IPS-11a (cell line): ENCODE data around the gene TYW1.
"Not testable (repeated sequence)": the region's sequence is repeated elsewhere in the genome, so short reads cannot be mapped to it uniquely, and the experiment has no call there.

Source experiments
- H3K4me3 ChIP-seq: one replicate; pipeline ENCODE4 v1.5.1; 2013; ENCODE audit warnings: low read depth, low read length, control low read depth

Gene TYW1

GRCh38 chr7:67045496-67045995, 48.9 kb downstream of the TYW1 start:
- no peak overlapping the region for H3K4me3 ChIP-seq

GRCh38 chr7:67046819-67047218, 50.2 kb downstream of the TYW1 start:
- not testable (repeated sequence) for H3K4me3 ChIP-seq

GRCh38 chr7:67049908-67050307, 53.3 kb downstream of the TYW1 start:
- H3K4me3 ChIP-seq, result not testable (repeated sequence)

- H3K4me3 ChIP-seq, result not testable (repeated sequence)
Observed at GRCh38 chr7:67052161-67052560, 55.5 kb downstream of the TYW1 start.

- H3K4me3 ChIP-seq, result no peak overlapping the region
Observed at GRCh38 chr7:67056683-67057082, 60.0 kb downstream of the TYW1 start.

- H3K4me3 ChIP-seq, result not testable (repeated sequence)
Observed at GRCh38 chr7:67061321-67061720, 64.7 kb downstream of the TYW1 start.

- H3K4me3 ChIP-seq, result not testable (repeated sequence)
Observed at GRCh38 chr7:67062802-67063201, 66.2 kb downstream of the TYW1 start.

GRCh38 chr7:67066950-67067622, 70.5 kb downstream of the TYW1 start:
- H3K4me3 ChIP-seq, result not testable (repeated sequence)

- not testable (repeated sequence) for H3K4me3 ChIP-seq
Observed at GRCh38 chr7:67076120-67076519, 79.5 kb downstream of the TYW1 start.

GRCh38 chr7:67082880-67083279, 86.2 kb downstream of the TYW1 start:
- not testable (repeated sequence) for H3K4me3 ChIP-seq

- not testable (repeated sequence) for H3K4me3 ChIP-seq
Observed at GRCh38 chr7:67089261-67089660, 92.6 kb downstream of the TYW1 start.

- not testable (repeated sequence) for H3K4me3 ChIP-seq
Observed at GRCh38 chr7:67091053-67091452, 94.4 kb downstream of the TYW1 start.

GRCh38 chr7:67098031-67098430, 101.4 kb downstream of the TYW1 start:
- not testable (repeated sequence) for H3K4me3 ChIP-seq

- H3K4me3 ChIP-seq, result not testable (repeated sequence)
Observed at GRCh38 chr7:67099406-67099805, 102.8 kb downstream of the TYW1 start.

- not testable (repeated sequence) for H3K4me3 ChIP-seq
Observed at GRCh38 chr7:67100038-67100437, 103.4 kb downstream of the TYW1 start.

GRCh38 chr7:67100956-67101361, 104.3 kb downstream of the TYW1 start:
- no peak overlapping the region for H3K4me3 ChIP-seq

- H3K4me3 ChIP-seq, result not testable (repeated sequence)
Observed at GRCh38 chr7:67104937-67105336, 108.3 kb downstream of the TYW1 start.

- H3K4me3 ChIP-seq, result no peak overlapping the region
Observed at GRCh38 chr7:67105377-67105776, 108.7 kb downstream of the TYW1 start.

- H3K4me3 ChIP-seq, result not testable (repeated sequence)
Observed at GRCh38 chr7:67106255-67106654, 109.6 kb downstream of the TYW1 start.

- H3K4me3 ChIP-seq, result not testable (repeated sequence)
Observed at GRCh38 chr7:67111342-67111741, 114.7 kb downstream of the TYW1 start.

GRCh38 chr7:67114483-67115246, 118.0 kb downstream of the TYW1 start:
- not testable (repeated sequence) for H3K4me3 ChIP-seq

- H3K4me3 ChIP-seq, result not testable (repeated sequence)
Observed at GRCh38 chr7:67120491-67120890, 123.9 kb downstream of the TYW1 start.
